T-helper 17 cell (primary cell): ENCODE measurements around the gene TTC16. TPM values are rescaled to one million over a fixed set of nuclear protein-coding genes. Genes with fewer than 3 reads are reported as not detected.

ENCODE experiments used
- ATAC-seq: fragments of 150-1000 bp; cut with Tn5 transposase; 2 replicates; pipeline ENCODE4 v1.10.0; 2021; ENCODE audit warnings: mild to moderate bottlenecking, moderate library complexity
- DNase-seq, 3 donors: peaks; one replicate each; pipeline versions ENCODE4 v3.0.0 to v3.0.0-alpha.2; 2020 to 2021
- H3K9me3 ChIP-seq: one replicate; pipeline ENCODE4 v1.7.0; 2013; ENCODE audit warnings: low read length, mild to moderate bottlenecking; ENCODE audit not compliant: control insufficient read depth, poor library complexity, severe bottlenecking
- H3K27ac Mint-ChIP-seq: one replicate; pipeline ENCODE4 v1.8.0; 2022; ENCODE audit warnings: mild to moderate bottlenecking, moderate library complexity, mixed read lengths
- H3K27me3 Mint-ChIP-seq: one replicate; pipeline ENCODE4 v1.8.0; 2022; ENCODE audit warnings: mixed read lengths
- H3K36me3 Mint-ChIP-seq: one replicate; pipeline ENCODE4 v1.8.0; 2022; ENCODE audit warnings: low read depth, mixed read lengths
- H3K4me1 Mint-ChIP-seq: one replicate; pipeline ENCODE4 v1.8.0; 2022; ENCODE audit warnings: mild to moderate bottlenecking, mixed read lengths
- H3K4me3 Mint-ChIP-seq: one replicate; pipeline ENCODE4 v1.8.0; 2022; ENCODE audit warnings: mild to moderate bottlenecking, moderate library complexity, mixed read lengths
- total RNA-seq, 4 donors: library from RNA in 2 of 4; stranded (reverse) in 2 of 4; gene quantifications; one replicate each; pipeline ENCODE4 v1.2.3 and lab custom pipeline; 2022 to 2026

TTC16 gene
- total RNA-seq, 2 donors from 2014 or later: 3.7 to 4.3 TPM

- H3K4me1 Mint-ChIP-seq: peaks cover 14% of the 10 kb centered on the region
- no peak for ATAC-seq
Observed at GRCh38 chr9:127730799-127731410, 15.0 kb downstream of the TTC16 start.

GRCh38 chr9:127731938-127732337 is 16.1 kb downstream of the TTC16 start:
- peak overlapping the region; percentile 43 for H3K27ac Mint-ChIP-seq

More at GRCh38 chr9:127730799-127731410, 15.0 kb downstream of the TTC16 start:
- Mint-ChIP-seq H3K4me3 (no peak overlapping the region), H3K27me3 (no peaks in the 10 kb centered on the region), H3K36me3 (no peaks in the 10 kb centered on the region), H3K27ac (peak overlapping the region; percentile 43)
- no peak for DNase-seq
- no peaks in the 10 kb centered on the region for H3K9me3 ChIP-seq

GRCh38 chr9:127732444-127732843 is 16.6 kb downstream of the TTC16 start:
- no peak overlapping the region for H3K27ac Mint-ChIP-seq
- ATAC-seq (no peak), DNase-seq (no peak)
- H3K9me3 ChIP-seq: no peaks in the 10 kb centered on the region
- no peaks in the 10 kb centered on the region for H3K27me3 Mint-ChIP-seq
- peaks cover 14% of the 10 kb centered on the region for H3K4me1 Mint-ChIP-seq
- no peak overlapping the region for H3K4me3 Mint-ChIP-seq
- no peaks in the 10 kb centered on the region for H3K36me3 Mint-ChIP-seq

More at GRCh38 chr9:127731938-127732337, 16.1 kb downstream of the TTC16 start:
- H3K4me3 Mint-ChIP-seq: no peak overlapping the region
- H3K9me3 ChIP-seq: no peaks in the 10 kb centered on the region
- peaks cover 14% of the 10 kb centered on the region for H3K4me1 Mint-ChIP-seq
- H3K36me3 Mint-ChIP-seq: no peaks in the 10 kb centered on the region
- H3K27me3 Mint-ChIP-seq: no peaks in the 10 kb centered on the region
- ATAC-seq (no peak), DNase-seq (no peak)

- peaks cover 3% of the 10 kb centered on the region for H3K36me3 Mint-ChIP-seq
- peak overlapping the region; percentile 37 for H3K27ac Mint-ChIP-seq
- H3K4me3 Mint-ChIP-seq: peak overlapping the region; percentile 25
Observed at GRCh38 chr9:127733614-127734013, 17.7 kb downstream of the TTC16 start.

GRCh38 chr9:127734247-127734746 is 18.4 kb downstream of the TTC16 start:
- H3K9me3 ChIP-seq: no peaks in the 10 kb centered on the region
- H3K4me3 Mint-ChIP-seq: peak overlapping the region; percentile 94
- H3K36me3 Mint-ChIP-seq: peaks cover 3% of the 10 kb centered on the region
- ATAC-seq (no peak), DNase-seq (no peak)
- peaks cover 14% of the 10 kb centered on the region for H3K4me1 Mint-ChIP-seq
- no peaks in the 10 kb centered on the region for H3K27me3 Mint-ChIP-seq
- H3K27ac Mint-ChIP-seq: peak overlapping the region; percentile 37

More at GRCh38 chr9:127733614-127734013, 17.7 kb downstream of the TTC16 start:
- no peak for ATAC-seq
- DNase-seq: no peak
- no peaks in the 10 kb centered on the region for H3K27me3 Mint-ChIP-seq
- H3K4me1 Mint-ChIP-seq: peaks cover 14% of the 10 kb centered on the region
- no peaks in the 10 kb centered on the region for H3K9me3 ChIP-seq

- peak within 1 kb of the TSS; percentile 95 for H3K27ac Mint-ChIP-seq
- peak within 1 kb of the TSS; percentile 94 for H3K4me3 Mint-ChIP-seq
- H3K9me3 ChIP-seq: no peaks in the 10 kb centered on the region
- H3K4me1 Mint-ChIP-seq: peaks cover 13% of the 10 kb centered on the region
- DNase-seq (peak; percentile 98 to 99 (median 99)), ATAC-seq (peak; percentile 94)
- no peaks in the 10 kb centered on the region for H3K27me3 Mint-ChIP-seq
- peaks cover 3% of the 10 kb centered on the region for H3K36me3 Mint-ChIP-seq
Observed at GRCh38 chr9:127734747-127735529, 19.1 kb downstream of the TTC16 start, which contains the start of gene TOR2A. Gene TOR2A, minus strand, starts transcription at chr9:127735294. Its CDS starts 24 bp downstream, at chr9:127735270.

GRCh38 chr9:127735530-127736185 is 19.8 kb downstream of the TTC16 start:
- ATAC-seq (no peak), DNase-seq (no peak)
- Mint-ChIP-seq H3K27ac (peak overlapping the region; percentile 95), H3K4me1 (peaks cover 12% of the 10 kb centered on the region), H3K36me3 (peaks cover 3% of the 10 kb centered on the region), H3K4me3 (peak overlapping the region; percentile 94), H3K27me3 (no peaks in the 10 kb centered on the region)
- no peaks in the 10 kb centered on the region for H3K9me3 ChIP-seq

- ATAC-seq: no peak
- H3K27me3 Mint-ChIP-seq: no peaks in the 10 kb centered on the region
- peaks cover 5% of the 10 kb centered on the region for H3K36me3 Mint-ChIP-seq
- no peaks in the 10 kb centered on the region for H3K9me3 ChIP-seq
- H3K27ac Mint-ChIP-seq: peak overlapping the region; percentile 95
- DNase-seq: no peak
- H3K4me3 Mint-ChIP-seq: no peak overlapping the region
- peaks cover 6% of the 10 kb centered on the region for H3K4me1 Mint-ChIP-seq
Observed at GRCh38 chr9:127738666-127739065, 22.8 kb downstream of the TTC16 start.

GRCh38 chr9:127739614-127740330 is 23.9 kb downstream of the TTC16 start:
- DNase-seq: no peak
- H3K9me3 ChIP-seq: no peaks in the 10 kb centered on the region
- no peak overlapping the region for H3K4me3 Mint-ChIP-seq
- peaks cover 2% of the 10 kb centered on the region for H3K4me1 Mint-ChIP-seq
- peaks cover 5% of the 10 kb centered on the region for H3K36me3 Mint-ChIP-seq
- H3K27me3 Mint-ChIP-seq: no peaks in the 10 kb centered on the region
- H3K27ac Mint-ChIP-seq: peak overlapping the region; percentile 95
- ATAC-seq: no peak

- H3K4me3 Mint-ChIP-seq: no peak overlapping the region
- H3K9me3 ChIP-seq: no peaks in the 10 kb centered on the region
- DNase-seq (no peak), ATAC-seq (no peak)
- H3K27me3 Mint-ChIP-seq: no peaks in the 10 kb centered on the region
- H3K27ac Mint-ChIP-seq: no peak overlapping the region
- no peaks in the 10 kb centered on the region for H3K4me1 Mint-ChIP-seq
- peaks cover 5% of the 10 kb centered on the region for H3K36me3 Mint-ChIP-seq
Observed at GRCh38 chr9:127741831-127742434, 26.1 kb downstream of the TTC16 start.

GRCh38 chr9:127742435-127743088 is 26.7 kb downstream of the TTC16 start:
- H3K27me3 Mint-ChIP-seq: no peaks in the 10 kb centered on the region
- no peak overlapping the region for H3K4me3 Mint-ChIP-seq
- no peak for ATAC-seq
- H3K4me1 Mint-ChIP-seq: no peaks in the 10 kb centered on the region
- H3K27ac Mint-ChIP-seq: no peak overlapping the region
- H3K9me3 ChIP-seq: no peaks in the 10 kb centered on the region
- H3K36me3 Mint-ChIP-seq: peaks cover 5% of the 10 kb centered on the region
- no peak for DNase-seq
